Neural progenitor cell (in vitro differentiated cells): ENCODE measurements around the gene PTPRN2. TPM values are rescaled to one million over a fixed set of nuclear protein-coding genes. Genes with fewer than 3 reads are reported as not detected.

ENCODE experiments used
- DNase-seq: peaks from one replicate; pipeline ENCODE4 v3.0.0-alpha.2; 2016; ENCODE audit warnings: low spot score
- H2AFZ ChIP-seq: fragments of 200-600 bp; sonication (generic); replicated peaks from 2 replicates; pipeline ENCODE4 v1.6.1; 2016; ENCODE audit warnings: antibody characterized with exemption
- H3F3A ChIP-seq: fragments of 200-600 bp; sonication (generic); 2 replicates; pipeline ENCODE4 v1.6.1; 2016; ENCODE audit warnings: antibody characterized with exemption, low read depth
- H3K27ac ChIP-seq: fragments of 200-600 bp; sonication (generic); 2 replicates; pipeline ENCODE4 v1.5.1; 2016; ENCODE audit warnings: mild to moderate bottlenecking
- H3K27me3 ChIP-seq: fragments of 200-600 bp; sonication (generic); 2 replicates; pipeline ENCODE4 v1.6.1; 2016; ENCODE audit warnings: mild to moderate bottlenecking, moderate library complexity
- H3K36me3 ChIP-seq: fragments of 200-600 bp; sonication (generic); 2 replicates; pipeline ENCODE4 v1.5.1; 2016
- H3K4me1 ChIP-seq: fragments of 200-600 bp; sonication (generic); 2 replicates; pipeline ENCODE4 v1.6.1; 2016; ENCODE audit warnings: mixed run types
- H3K4me2 ChIP-seq: fragments of 200-600 bp; sonication (generic); 2 replicates; pipeline ENCODE4 v1.6.1; 2016
- H3K4me3 ChIP-seq: fragments of 200-600 bp; sonication (generic); 2 replicates; pipeline ENCODE4 v1.5.1; 2016
- H3K79me2 ChIP-seq: fragments of 200-600 bp; sonication (generic); 2 replicates; pipeline ENCODE4 v1.6.1; 2016; ENCODE audit warnings: low read depth
- H3K9ac ChIP-seq: fragments of 200-600 bp; sonication (generic); 2 replicates; pipeline ENCODE4 v1.6.1; 2016
- H3K9me3 ChIP-seq: fragments of 200-600 bp; sonication (generic); 2 replicates; pipeline ENCODE4 v1.5.1; 2016; ENCODE audit warnings: low read depth
- H4K20me1 ChIP-seq: fragments of 200-600 bp; sonication (generic); 2 replicates; pipeline ENCODE4 v1.6.1; 2016; ENCODE audit warnings: low read depth
- H3K27ac Mint-ChIP-seq: 3 replicates; pipeline ENCODE4 v1.8.0; 2021; ENCODE audit warnings: mixed read lengths
- H3K27me3 Mint-ChIP-seq: 2 replicates; pipeline ENCODE4 v1.8.0; 2022; ENCODE audit warnings: low read depth, mild to moderate bottlenecking, inconsistent platforms, moderate library complexity, mixed read lengths; ENCODE audit not compliant: insufficient read depth
- H3K36me3 Mint-ChIP-seq: 3 replicates; pipeline ENCODE4 v1.8.0; 2021; ENCODE audit warnings: mixed read lengths
- H3K4me1 Mint-ChIP-seq: 3 replicates; pipeline ENCODE4 v1.8.0; 2021; ENCODE audit warnings: mixed read lengths
- H3K4me3 Mint-ChIP-seq: 3 replicates; pipeline ENCODE4 v1.8.0; 2021; ENCODE audit warnings: mild to moderate bottlenecking, moderate library complexity, mixed read lengths
- H3K9me3 Mint-ChIP-seq: 3 replicates; pipeline ENCODE4 v1.8.0; 2020; ENCODE audit warnings: mixed read lengths
- CTCF ChIP-seq: fragments of 200-600 bp; sonication (generic); IDR thresholded peaks from 2 replicates; pipeline ENCODE4 v1.5.1; 2017; ENCODE audit warnings: antibody characterized with exemption, mild to moderate bottlenecking
- EZH2 ChIP-seq: fragments of 200-600 bp; sonication (generic); IDR thresholded peaks from 2 replicates; pipeline ENCODE4 v1.6.1; 2017; ENCODE audit warnings: antibody characterized with exemption, mild to moderate bottlenecking, moderate library complexity
- EZH2phosphoT487 ChIP-seq: fragments of 200-600 bp; sonication (generic); IDR thresholded peaks from 2 replicates; pipeline ENCODE4 v1.6.1; 2017; ENCODE audit warnings: antibody characterized with exemption
- total RNA-seq: library from RNA; depleted of rRNA; stranded (reverse); fragments of >200 nt; gene quantifications from 2 replicates; pipeline ENCODE4 v1.2.3, GENCODE V29; 2015; ENCODE audit warnings: low replicate concordance

PTPRN2 gene
- total RNA-seq, 1 donor from 2014 or later: 3.0 TPM

GRCh38 chr7:158032561-158033115 lies 555.0 kb downstream of the PTPRN2 start:
- peaks cover 13% of the 10 kb centered on the region for H3K9me3 Mint-ChIP-seq
- Histone ChIP-seq H3K36me3 (no peaks in the 10 kb centered on the region), H3K4me2 (peak overlapping the region; percentile 62), H3K9me3 (no peaks in the 10 kb centered on the region), H3K4me1 (peaks cover 32% of the 10 kb centered on the region), H3K4me3 (peak overlapping the region; percentile 8), H3K79me2 (no peaks in the 10 kb centered on the region), H2AFZ (no peak overlapping the region), H3F3A (peaks cover 30% of the 10 kb centered on the region), H4K20me1 (no peaks in the 10 kb centered on the region), H3K27ac (peak overlapping the region; percentile 89), H3K9ac (no peak overlapping the region), H3K27me3 (no peaks in the 10 kb centered on the region)
- no peak for TF ChIP-seq EZH2phosphoT487
- no peak for TF ChIP-seq EZH2
- TF ChIP-seq CTCF: no peak
- peak overlapping the region; percentile 78 for H3K4me3 Mint-ChIP-seq
- peak; percentile 47 for DNase-seq
- H3K4me1 Mint-ChIP-seq: peaks cover 43% of the 10 kb centered on the region
- peaks cover 6% of the 10 kb centered on the region for H3K36me3 Mint-ChIP-seq
- peaks cover 11% of the 10 kb centered on the region for H3K27me3 Mint-ChIP-seq
- H3K27ac Mint-ChIP-seq: peak overlapping the region; percentile 95

GRCh38 chr7:158031867-158032308 lies 555.7 kb downstream of the PTPRN2 start:
- Mint-ChIP-seq H3K4me3 (peak overlapping the region; percentile 8), H3K27me3 (peaks cover 11% of the 10 kb centered on the region), H3K9me3 (peaks cover 13% of the 10 kb centered on the region), H3K4me1 (peaks cover 43% of the 10 kb centered on the region), H3K27ac (peak overlapping the region; percentile 90), H3K36me3 (peaks cover 6% of the 10 kb centered on the region)
- Histone ChIP-seq H3F3A (peaks cover 30% of the 10 kb centered on the region), H3K79me2 (no peaks in the 10 kb centered on the region), H3K4me1 (peaks cover 32% of the 10 kb centered on the region), H3K27me3 (no peaks in the 10 kb centered on the region), H3K27ac (peak overlapping the region; percentile 89), H4K20me1 (no peaks in the 10 kb centered on the region), H3K4me2 (peak overlapping the region; percentile 62), H3K9ac (no peak overlapping the region), H2AFZ (peak overlapping the region; percentile 18), H3K9me3 (no peaks in the 10 kb centered on the region), H3K4me3 (peak overlapping the region; percentile 8), H3K36me3 (no peaks in the 10 kb centered on the region)
- peak; percentile 83 for DNase-seq
- TF ChIP-seq EZH2 (no peak), EZH2phosphoT487 (no peak), CTCF (no peak)

- DNase-seq: peak; percentile 1
- Histone ChIP-seq H3K79me2 (no peaks in the 10 kb centered on the region), H3K4me1 (peaks cover 43% of the 10 kb centered on the region), H3K9ac (no peak overlapping the region), H3K27me3 (no peaks in the 10 kb centered on the region), H3F3A (peaks cover 34% of the 10 kb centered on the region), H3K27ac (no peak overlapping the region), H3K9me3 (no peaks in the 10 kb centered on the region), H4K20me1 (no peaks in the 10 kb centered on the region), H3K36me3 (no peaks in the 10 kb centered on the region), H3K4me2 (peak overlapping the region; percentile 62), H3K4me3 (no peak overlapping the region), H2AFZ (no peak overlapping the region)
- Mint-ChIP-seq H3K4me1 (peaks cover 50% of the 10 kb centered on the region), H3K9me3 (peaks cover 13% of the 10 kb centered on the region), H3K27me3 (peaks cover 11% of the 10 kb centered on the region), H3K27ac (no peak overlapping the region), H3K36me3 (peaks cover 6% of the 10 kb centered on the region), H3K4me3 (no peak overlapping the region)
- TF ChIP-seq EZH2: no peak
- TF ChIP-seq EZH2phosphoT487: no peak
- no peak for TF ChIP-seq CTCF
Measured at GRCh38 chr7:158030566-158030965, 557.1 kb downstream of the PTPRN2 start.
